Spleen (tissue), 7 donors: ENCODE measurements around the gene CNDP2.

Source experiments
- POLR2A ChIP-seq, 3 donors: fragments of 450-650 bp; IDR thresholded peaks; one replicate each; pipeline ENCODE4 v1.5.1; 2017; ENCODE audit warnings: antibody characterized with exemption in 3 of 3, mild to moderate bottlenecking in 1 of 3
- TF ChIP-seq, protein P1 (sequence below), 11 experiments: fragments of 200-600 bp in 7 of 11; fragments of 450-650 bp in 4 of 11; sonication (generic) in 4 of 11; IDR thresholded peaks in 8 of 11; conservative IDR thresholded peaks in 3 of 11; 1 replicate in 7 of 11; 2 replicates in 4 of 11; pipeline versions ENCODE4 v1.4.0 to v1.8.0; 2016 to 2021; ENCODE audit warnings: antibody characterized with exemption in 11 of 11, inconsistent platforms in 4 of 11, mild to moderate bottlenecking in 1 of 11
- donor health status: DM: no; HTN: no; CAD: no; lungs with moderate emphysema.
- donor health status: DM: no; HTN: no; CAD: no.
- donor health status: DM: no; HTN: no; CAD: no.

DNA sequence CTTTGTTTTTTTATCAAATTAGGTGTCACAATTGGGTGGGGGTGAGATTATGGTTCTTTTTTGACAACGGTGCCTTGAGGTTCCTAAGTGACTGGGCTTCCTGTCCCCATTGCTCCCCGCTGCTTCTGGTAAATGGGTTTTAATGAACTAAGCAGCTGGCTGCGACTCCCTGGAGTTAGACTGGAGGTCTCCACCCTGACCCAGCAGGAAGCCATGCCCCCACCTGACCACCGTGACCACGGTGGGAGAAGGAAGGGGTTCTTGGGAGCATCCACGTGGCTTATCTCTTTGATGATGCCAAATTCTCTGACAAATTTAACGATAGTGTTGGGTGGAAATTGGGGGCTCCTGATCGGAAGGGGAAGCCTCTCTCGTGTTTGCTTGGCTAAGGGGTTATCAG is 12.2 kb downstream of the CNDP2 start:
- TF ChIP-seq, protein P1, sequence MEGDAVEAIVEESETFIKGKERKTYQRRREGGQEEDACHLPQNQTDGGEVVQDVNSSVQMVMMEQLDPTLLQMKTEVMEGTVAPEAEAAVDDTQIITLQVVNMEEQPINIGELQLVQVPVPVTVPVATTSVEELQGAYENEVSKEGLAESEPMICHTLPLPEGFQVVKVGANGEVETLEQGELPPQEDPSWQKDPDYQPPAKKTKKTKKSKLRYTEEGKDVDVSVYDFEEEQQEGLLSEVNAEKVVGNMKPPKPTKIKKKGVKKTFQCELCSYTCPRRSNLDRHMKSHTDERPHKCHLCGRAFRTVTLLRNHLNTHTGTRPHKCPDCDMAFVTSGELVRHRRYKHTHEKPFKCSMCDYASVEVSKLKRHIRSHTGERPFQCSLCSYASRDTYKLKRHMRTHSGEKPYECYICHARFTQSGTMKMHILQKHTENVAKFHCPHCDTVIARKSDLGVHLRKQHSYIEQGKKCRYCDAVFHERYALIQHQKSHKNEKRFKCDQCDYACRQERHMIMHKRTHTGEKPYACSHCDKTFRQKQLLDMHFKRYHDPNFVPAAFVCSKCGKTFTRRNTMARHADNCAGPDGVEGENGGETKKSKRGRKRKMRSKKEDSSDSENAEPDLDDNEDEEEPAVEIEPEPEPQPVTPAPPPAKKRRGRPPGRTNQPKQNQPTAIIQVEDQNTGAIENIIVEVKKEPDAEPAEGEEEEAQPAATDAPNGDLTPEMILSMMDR (IDR thresholded peaks at IDR 0.05 in 8 of 11, conservative IDR thresholded peaks at IDR 0.05 in 3 of 11): no peak
- no peak for TF ChIP-seq POLR2A (IDR thresholded peaks at IDR 0.05)
